CD4-positive, alpha-beta T cell treated with Interferon gamma for 1 hour (primary cell): ENCODE data around the gene LHFPL6.

Source experiments
- DNase-seq: peaks from one replicate; pipeline ENCODE4 v3.0.0-alpha.2; 2020

The LHFPL6 gene

GRCh38 chr13:39588384-39588783 is 14.6 kb downstream of the LHFPL6 start:
- no peak for DNase-seq

- no peak for DNase-seq
Observed at GRCh38 chr13:39587939-39588338, 15.1 kb downstream of the LHFPL6 start.

GRCh38 chr13:39586958-39587605 is 15.9 kb downstream of the LHFPL6 start:
- no peak for DNase-seq

- DNase-seq: no peak
Observed at GRCh38 chr13:39586151-39586550, 16.8 kb downstream of the LHFPL6 start.

GRCh38 chr13:39585219-39585618 is 17.8 kb downstream of the LHFPL6 start:
- no peak for DNase-seq

GRCh38 chr13:39580881-39581575 is 22.0 kb downstream of the LHFPL6 start:
- DNase-seq: no peak

GRCh38 chr13:39578821-39579291 is 24.1 kb downstream of the LHFPL6 start:
- no peak for DNase-seq

- no peak for DNase-seq
Observed at GRCh38 chr13:39577838-39578491, 25.0 kb downstream of the LHFPL6 start.

- DNase-seq: no peak
Observed at GRCh38 chr13:39577203-39577602, 25.8 kb downstream of the LHFPL6 start.

- DNase-seq: no peak
Observed at GRCh38 chr13:39575641-39576238, 27.3 kb downstream of the LHFPL6 start.

- DNase-seq: no peak
Observed at GRCh38 chr13:39571502-39572092, 31.4 kb downstream of the LHFPL6 start.

GRCh38 chr13:39567569-39567968 is 35.4 kb downstream of the LHFPL6 start:
- DNase-seq: no peak

GRCh38 chr13:39566216-39566869 is 36.6 kb downstream of the LHFPL6 start:
- DNase-seq: no peak

GRCh38 chr13:39565036-39565949 is 37.7 kb downstream of the LHFPL6 start:
- no peak for DNase-seq

GRCh38 chr13:39563470-39563735 is 39.6 kb downstream of the LHFPL6 start:
- DNase-seq: no peak

GRCh38 chr13:39561971-39562370 is 41.0 kb downstream of the LHFPL6 start:
- DNase-seq: no peak

- no peak for DNase-seq
Observed at GRCh38 chr13:39559847-39560246, 43.1 kb downstream of the LHFPL6 start.

- DNase-seq: no peak
Observed at GRCh38 chr13:39557285-39557955, 45.6 kb downstream of the LHFPL6 start.

GRCh38 chr13:39556866-39557265 is 46.1 kb downstream of the LHFPL6 start:
- DNase-seq: no peak

- no peak for DNase-seq
Observed at GRCh38 chr13:39554371-39554770, 48.6 kb downstream of the LHFPL6 start.

GRCh38 chr13:39552246-39552645 is 50.7 kb downstream of the LHFPL6 start:
- DNase-seq: no peak
